ENCODE measurements around the gene ZNHIT6.
"Not testable (repeated sequence)": the region's sequence is repeated elsewhere in the genome, so short reads cannot be mapped to it uniquely, and the experiment has no call there.

The ZNHIT6 gene

DNA sequence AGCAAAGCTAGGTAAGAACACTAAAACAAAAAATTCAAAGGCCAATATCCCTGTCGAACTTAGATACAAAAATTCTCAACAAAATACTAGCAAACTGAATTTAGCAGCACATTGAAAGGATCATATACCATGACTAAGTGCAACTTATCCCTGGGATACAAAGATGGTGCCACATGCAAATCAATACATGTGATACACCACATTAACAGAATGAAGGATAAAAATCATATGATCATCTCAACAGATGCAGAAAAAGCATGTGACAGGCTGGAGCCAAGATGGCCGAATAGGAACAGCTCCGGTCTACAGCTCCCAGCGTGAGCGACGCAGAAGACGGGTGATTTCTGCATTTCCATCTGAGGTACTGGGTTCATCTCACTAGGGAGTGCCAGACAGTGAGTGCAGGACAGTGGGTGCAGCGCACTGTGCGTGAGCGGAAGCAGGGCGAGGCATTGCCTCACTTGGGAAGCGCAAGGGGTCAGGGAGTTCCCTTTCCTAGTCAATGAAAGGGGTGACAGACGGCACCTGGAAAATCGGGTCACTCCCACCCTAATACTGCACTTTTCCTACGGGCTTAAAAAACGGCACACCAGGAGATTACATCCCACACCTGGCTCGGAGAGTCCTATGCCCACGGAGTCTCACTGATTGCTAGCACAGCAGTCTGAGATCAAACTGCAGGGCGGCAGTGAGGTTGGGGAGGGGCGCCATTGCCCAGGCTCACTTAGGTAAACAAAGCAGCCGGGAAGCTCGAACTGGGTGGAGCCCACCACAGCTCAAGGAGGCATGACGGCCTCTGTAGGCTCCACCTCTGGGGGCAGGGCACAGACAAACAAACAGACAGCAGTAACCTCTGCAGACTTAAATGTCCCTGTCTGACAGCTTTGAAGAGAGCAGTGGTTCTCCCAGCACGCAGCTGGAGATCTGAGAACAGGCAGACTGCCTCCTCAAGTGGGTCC is 66.4 kb downstream of the ZNHIT6 start:
- H3K79me1 ChIP-seq (ENCODE audit: low read depth, low read length); DNase-seq (ENCODE audit: low spot score); H3K4me1 ChIP-seq (ENCODE audit: control insufficient read depth in 2 of 2, insufficient read depth in 1 of 2, low read depth in 1 of 2, low read length in 2 of 2); H3K36me3 ChIP-seq (replicated peaks in 1 of 2; ENCODE audit: control insufficient read depth in 2 of 2, insufficient read depth in 2 of 2, low read length in 2 of 2); H2BK120ac ChIP-seq (ENCODE audit: low read depth, low read length); H2BK5ac ChIP-seq (ENCODE audit: low read length); H3K9ac ChIP-seq (ENCODE audit: low read depth, low read length, poor library complexity); H3K18ac ChIP-seq (ENCODE audit: low read length); H3K27ac ChIP-seq (replicated peaks; ENCODE audit: low read length); H4K8ac ChIP-seq (ENCODE audit: low read depth, low read length); H3K14ac ChIP-seq (ENCODE audit: low read length); H2BK12ac ChIP-seq (ENCODE audit: low read length); H2BK15ac ChIP-seq (ENCODE audit: low read length); H2AFZ ChIP-seq (ENCODE audit: low read length); H2AK5ac ChIP-seq (ENCODE audit: low read depth, low read length); H4K91ac ChIP-seq (ENCODE audit: low read depth, low read length, poor library complexity); H3K4ac ChIP-seq (ENCODE audit: low read length); H3K4me3 ChIP-seq (ENCODE audit: low read length in 2 of 2); H3K4me2 ChIP-seq (ENCODE audit: insufficient read depth, low read length, poor library complexity, severe bottlenecking); H3K23ac ChIP-seq (ENCODE audit: low read depth, low read length, poor library complexity); H3K27me3 ChIP-seq (ENCODE audit: control insufficient read depth in 3 of 3, insufficient read depth in 3 of 3, low read depth in 1 of 3, low read length in 3 of 3): not testable (repeated sequence)
- peaks cover 10 to 21% of the 10 kb centered on the region in 2 donors for H3K9me3 ChIP-seq (replicated peaks in 1 of 2; ENCODE audit: control insufficient read depth in 2 of 2, insufficient read depth in 1 of 2, low read depth in 1 of 2, low read length in 2 of 2)
- no CpG with 5 or more reads among the region's 24 CpGs for WGBS, 2 donors (ENCODE audit: extremely low coverage in 2 of 2, insufficient read length in 2 of 2, insufficient replicate concordance in 1 of 2)

DNA sequence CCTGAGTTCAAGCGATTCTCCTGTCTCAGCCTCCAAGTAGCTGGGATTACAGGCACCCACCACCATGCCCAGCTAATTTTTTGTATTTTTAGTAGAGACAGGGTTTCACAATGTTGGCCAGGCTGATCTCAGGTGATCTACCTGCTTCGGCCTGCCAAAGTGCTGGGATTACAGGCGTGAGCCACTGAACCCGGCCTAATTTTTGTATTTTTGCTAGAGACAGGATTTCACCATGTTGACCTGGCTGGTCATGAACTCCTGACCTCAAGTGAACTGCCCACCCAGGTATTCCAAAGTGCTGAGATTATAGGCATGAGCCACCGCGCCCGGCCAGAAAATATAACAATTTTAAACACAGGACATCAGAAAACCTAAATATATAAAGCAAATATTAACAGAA is 68.3 kb downstream of the ZNHIT6 start:
- H3K36me3 ChIP-seq (replicated peaks in 1 of 2; ENCODE audit: control insufficient read depth in 2 of 2, insufficient read depth in 2 of 2, low read length in 2 of 2); H3K9ac ChIP-seq (ENCODE audit: low read depth, low read length, poor library complexity): not testable (repeated sequence)
- no CpG with 5 or more reads among the region's 7 CpGs for WGBS, 2 donors (ENCODE audit: extremely low coverage in 2 of 2, insufficient read length in 2 of 2, insufficient replicate concordance in 1 of 2)

DNA sequence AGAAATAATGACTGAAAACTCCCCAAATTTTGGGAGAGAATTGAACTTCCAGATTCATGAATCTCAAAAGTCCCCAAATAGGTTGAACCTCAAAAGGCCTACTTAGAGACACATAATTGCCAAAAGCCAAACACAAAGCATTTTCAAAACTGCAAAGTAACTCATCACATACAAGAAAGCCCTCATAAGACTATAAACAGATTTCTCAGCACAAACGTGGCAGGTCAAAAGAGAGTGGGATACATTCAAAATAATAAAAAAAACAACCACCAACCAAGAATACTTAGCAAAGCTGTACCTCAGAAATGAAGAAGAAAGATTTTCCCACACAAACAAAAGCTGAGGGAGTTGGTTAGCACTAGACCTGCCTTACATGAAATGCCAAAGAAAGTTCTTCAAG is 69.8 kb downstream of the ZNHIT6 start:
- no peak overlapping the region for H3K18ac ChIP-seq (ENCODE audit: low read length)
- H3K14ac ChIP-seq (ENCODE audit: low read length) = no peak overlapping the region
- no CpG with 5 or more reads among the region's 1 CpG for WGBS, 2 donors (ENCODE audit: extremely low coverage in 2 of 2, insufficient read length in 2 of 2, insufficient replicate concordance in 1 of 2)
- H4K8ac ChIP-seq (ENCODE audit: low read depth, low read length) = no peak overlapping the region
- no peak overlapping the region for H3K23ac ChIP-seq (ENCODE audit: low read depth, low read length, poor library complexity)
- DNase-seq (ENCODE audit: low spot score) = no peak
- peaks cover 2 to 7% of the 10 kb centered on the region in 2 donors for H3K36me3 ChIP-seq (replicated peaks in 1 of 2; ENCODE audit: control insufficient read depth in 2 of 2, insufficient read depth in 2 of 2, low read length in 2 of 2)
- no peak overlapping the region for H3K4ac ChIP-seq (ENCODE audit: low read length)
- H3K9me3 ChIP-seq (replicated peaks in 1 of 2; ENCODE audit: control insufficient read depth in 2 of 2, insufficient read depth in 1 of 2, low read depth in 1 of 2, low read length in 2 of 2) = peaks cover 10 to 30% of the 10 kb centered on the region in 2 donors
- H3K4me3 ChIP-seq (ENCODE audit: low read length in 2 of 2) = no peak overlapping the region
- no peak overlapping the region for H2AFZ ChIP-seq (ENCODE audit: low read length)
- no peak overlapping the region for H2BK5ac ChIP-seq (ENCODE audit: low read length)
- H2AK5ac ChIP-seq (ENCODE audit: low read depth, low read length) = no peak overlapping the region
- no peaks in the 10 kb centered on the region for H3K4me1 ChIP-seq (ENCODE audit: control insufficient read depth in 2 of 2, insufficient read depth in 1 of 2, low read depth in 1 of 2, low read length in 2 of 2)
- H2BK12ac ChIP-seq (ENCODE audit: low read length) = no peak overlapping the region
- no peak overlapping the region for H3K27ac ChIP-seq (replicated peaks; ENCODE audit: low read length)
- no peak overlapping the region for H3K9ac ChIP-seq (ENCODE audit: low read depth, low read length, poor library complexity)
- H2BK120ac ChIP-seq (ENCODE audit: low read depth, low read length) = no peak overlapping the region
- no peaks in the 10 kb centered on the region for H3K27me3 ChIP-seq (ENCODE audit: control insufficient read depth in 3 of 3, insufficient read depth in 3 of 3, low read depth in 1 of 3, low read length in 3 of 3)
- no peak overlapping the region for H3K4me2 ChIP-seq (ENCODE audit: insufficient read depth, low read length, poor library complexity, severe bottlenecking)
- H2BK15ac ChIP-seq (ENCODE audit: low read length) = no peak overlapping the region
- no peak overlapping the region for H4K91ac ChIP-seq (ENCODE audit: low read depth, low read length, poor library complexity)
- H3K79me1 ChIP-seq (ENCODE audit: low read depth, low read length) = no peaks in the 10 kb centered on the region

More for the DNA sequence above, 68.3 kb downstream of the ZNHIT6 start:
- not testable (repeated sequence) for H2AK5ac ChIP-seq (ENCODE audit: low read depth, low read length); H4K91ac ChIP-seq (ENCODE audit: low read depth, low read length, poor library complexity); H3K23ac ChIP-seq (ENCODE audit: low read depth, low read length, poor library complexity); H3K27me3 ChIP-seq (ENCODE audit: control insufficient read depth in 3 of 3, insufficient read depth in 3 of 3, low read depth in 1 of 3, low read length in 3 of 3); H3K4me1 ChIP-seq (ENCODE audit: control insufficient read depth in 2 of 2, insufficient read depth in 1 of 2, low read depth in 1 of 2, low read length in 2 of 2); H2AFZ ChIP-seq (ENCODE audit: low read length); H2BK15ac ChIP-seq (ENCODE audit: low read length); H2BK12ac ChIP-seq (ENCODE audit: low read length); H3K4me3 ChIP-seq (ENCODE audit: low read length in 2 of 2); H4K8ac ChIP-seq (ENCODE audit: low read depth, low read length); H3K27ac ChIP-seq (replicated peaks; ENCODE audit: low read length); DNase-seq (ENCODE audit: low spot score); H3K4me2 ChIP-seq (ENCODE audit: insufficient read depth, low read length, poor library complexity, severe bottlenecking); H3K14ac ChIP-seq (ENCODE audit: low read length); H3K79me1 ChIP-seq (ENCODE audit: low read depth, low read length); H3K4ac ChIP-seq (ENCODE audit: low read length); H3K18ac ChIP-seq (ENCODE audit: low read length); H2BK5ac ChIP-seq (ENCODE audit: low read length); H2BK120ac ChIP-seq (ENCODE audit: low read depth, low read length)
- H3K9me3 ChIP-seq (replicated peaks in 1 of 2; ENCODE audit: control insufficient read depth in 2 of 2, insufficient read depth in 1 of 2, low read depth in 1 of 2, low read length in 2 of 2) = peaks cover 10 to 30% of the 10 kb centered on the region in 2 donors

DNA sequence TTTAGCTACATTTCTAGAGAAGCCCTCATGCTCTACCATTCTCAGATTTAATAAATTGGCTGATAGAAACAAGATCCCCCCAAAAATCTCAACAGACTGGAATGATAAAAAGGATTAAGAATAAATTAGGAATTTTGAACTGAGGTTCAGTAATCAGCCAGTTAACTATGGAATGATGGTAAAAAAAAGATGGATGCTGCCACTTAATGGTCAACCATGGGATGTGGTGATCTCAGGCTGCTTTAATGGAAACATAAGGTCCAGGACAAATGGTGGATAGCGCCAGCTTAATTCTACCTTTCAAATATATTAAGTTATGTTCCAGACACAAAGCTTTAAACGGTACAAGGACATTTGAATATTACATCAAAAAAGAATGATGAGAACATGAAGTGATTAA is 77.7 kb downstream of the ZNHIT6 start:
- no peak overlapping the region for H3K4ac ChIP-seq (ENCODE audit: low read length)
- no peak overlapping the region for H4K91ac ChIP-seq (ENCODE audit: low read depth, low read length, poor library complexity)
- H2AFZ ChIP-seq (ENCODE audit: low read length) = no peak overlapping the region
- no CpG with 5 or more reads among the region's 2 CpGs for WGBS, 2 donors (ENCODE audit: extremely low coverage in 2 of 2, insufficient read length in 2 of 2, insufficient replicate concordance in 1 of 2)
- no peak overlapping the region for H3K18ac ChIP-seq (ENCODE audit: low read length)
- H3K79me1 ChIP-seq (ENCODE audit: low read depth, low read length) = no peaks in the 10 kb centered on the region
- no peak overlapping the region for H3K23ac ChIP-seq (ENCODE audit: low read depth, low read length, poor library complexity)
- H4K8ac ChIP-seq (ENCODE audit: low read depth, low read length) = no peak overlapping the region
- H3K4me2 ChIP-seq (ENCODE audit: insufficient read depth, low read length, poor library complexity, severe bottlenecking) = no peak overlapping the region
- no peak overlapping the region for H3K4me3 ChIP-seq (ENCODE audit: low read length in 2 of 2)
- DNase-seq (ENCODE audit: low spot score) = no peak
- H2BK120ac ChIP-seq (ENCODE audit: low read depth, low read length) = no peak overlapping the region
- H3K9me3 ChIP-seq (replicated peaks in 1 of 2; ENCODE audit: control insufficient read depth in 2 of 2, insufficient read depth in 1 of 2, low read depth in 1 of 2, low read length in 2 of 2) = peaks cover 0 to 6% of the 10 kb centered on the region in 2 donors
- no peak overlapping the region for H2BK5ac ChIP-seq (ENCODE audit: low read length)
- H2BK12ac ChIP-seq (ENCODE audit: low read length) = no peak overlapping the region
- H2AK5ac ChIP-seq (ENCODE audit: low read depth, low read length) = no peak overlapping the region
- no peak overlapping the region for H3K9ac ChIP-seq (ENCODE audit: low read depth, low read length, poor library complexity)
- H3K27ac ChIP-seq (replicated peaks; ENCODE audit: low read length) = no peak overlapping the region
- peaks cover 2 to 8% of the 10 kb centered on the region in 2 donors for H3K4me1 ChIP-seq (ENCODE audit: control insufficient read depth in 2 of 2, insufficient read depth in 1 of 2, low read depth in 1 of 2, low read length in 2 of 2)
- no peak overlapping the region for H3K14ac ChIP-seq (ENCODE audit: low read length)
- H3K36me3 ChIP-seq (replicated peaks in 1 of 2; ENCODE audit: control insufficient read depth in 2 of 2, insufficient read depth in 2 of 2, low read length in 2 of 2) = peaks cover 0 to 2% of the 10 kb centered on the region in 2 donors
- H3K27me3 ChIP-seq (ENCODE audit: control insufficient read depth in 3 of 3, insufficient read depth in 3 of 3, low read depth in 1 of 3, low read length in 3 of 3) = no peaks in the 10 kb centered on the region
- H2BK15ac ChIP-seq (ENCODE audit: low read length) = no peak overlapping the region
